HUDEP-2 (cell line): ENCODE data around the gene TTC34.
"Not testable (repeated sequence)": the region's sequence is repeated elsewhere in the genome, so short reads cannot be mapped to it uniquely, and the experiment has no call there.

ENCODE experiments used
- DNase-seq, 76 experiments: peaks; one replicate each; lab custom pipeline; 2025; ENCODE audit not compliant: unreplicated experiment in 76 of 76; lab: John Stamatoyannopoulos, UW

TTC34 gene

DNA sequence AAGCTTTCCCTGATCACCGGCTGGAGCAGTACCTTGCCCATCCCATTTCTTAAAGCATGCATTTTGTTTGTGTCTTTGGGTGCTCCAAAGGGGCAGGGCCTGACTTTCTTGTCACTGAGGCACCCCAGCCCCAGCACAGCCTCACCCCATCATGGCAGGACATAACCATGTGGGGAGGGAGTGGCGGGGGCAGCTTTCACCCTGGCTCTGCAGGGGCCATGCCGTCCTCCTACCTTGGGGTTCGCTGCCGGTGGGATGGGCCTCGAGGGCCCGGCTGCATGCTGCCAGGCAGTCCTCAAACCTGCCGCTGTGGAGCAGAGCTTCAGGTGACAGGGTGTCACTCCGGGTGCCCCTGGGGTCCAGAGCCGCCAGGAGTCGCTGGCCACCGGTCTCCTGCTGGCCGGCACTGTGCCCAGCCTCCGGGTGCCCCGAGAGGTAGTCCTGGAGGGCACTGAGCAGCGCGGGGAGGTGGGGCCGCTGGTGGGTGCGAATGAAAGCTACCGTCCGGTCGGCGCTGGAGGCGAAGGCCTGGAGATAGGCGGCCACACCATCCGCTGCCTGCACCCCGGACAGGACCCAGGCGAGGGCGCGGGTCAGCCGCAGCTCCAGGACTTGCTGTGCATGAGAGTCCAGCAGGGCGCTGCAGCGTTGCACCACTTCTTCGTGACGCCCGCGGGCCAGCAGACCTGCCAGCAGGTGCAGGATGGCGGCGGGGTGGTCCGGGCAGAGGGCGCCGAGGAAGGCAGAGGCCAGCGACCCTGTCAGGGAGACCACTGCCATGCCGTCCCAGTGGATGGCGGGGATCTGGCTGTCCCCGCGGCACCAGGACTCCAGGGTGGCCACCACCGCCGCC, 1.5 kb downstream of the TTC34 start:
- DNase-seq = no peak

GRCh38 chr1:2798958-2799357, 2.5 kb downstream of the TTC34 start:
- not testable (repeated sequence) for DNase-seq

GRCh38 chr1:2797741-2798016, 3.8 kb downstream of the TTC34 start:
- no peak for DNase-seq

GRCh38 chr1:2796890-2797740, 4.4 kb downstream of the TTC34 start:
- no peak for DNase-seq

DNA sequence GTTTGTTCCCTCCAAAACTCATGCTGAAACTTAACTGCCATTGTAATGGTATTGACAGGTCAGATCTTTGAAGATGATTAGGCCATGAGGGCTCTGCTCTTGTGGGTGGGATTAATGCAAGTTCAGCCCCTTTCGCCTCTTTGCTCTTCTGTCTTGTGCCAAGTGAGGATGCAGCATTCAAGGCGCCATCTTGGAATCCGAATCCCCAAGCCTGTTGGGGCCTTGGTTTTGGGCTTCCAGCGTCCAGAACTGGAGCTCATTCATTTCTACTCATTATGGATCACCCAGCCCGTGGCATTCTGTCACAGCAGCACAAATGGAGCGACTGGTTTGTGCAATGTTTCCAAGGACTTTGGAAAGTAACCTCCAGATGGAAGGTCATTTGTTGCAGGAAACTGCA, 5.6 kb downstream of the TTC34 start:
- no peak for DNase-seq

DNA sequence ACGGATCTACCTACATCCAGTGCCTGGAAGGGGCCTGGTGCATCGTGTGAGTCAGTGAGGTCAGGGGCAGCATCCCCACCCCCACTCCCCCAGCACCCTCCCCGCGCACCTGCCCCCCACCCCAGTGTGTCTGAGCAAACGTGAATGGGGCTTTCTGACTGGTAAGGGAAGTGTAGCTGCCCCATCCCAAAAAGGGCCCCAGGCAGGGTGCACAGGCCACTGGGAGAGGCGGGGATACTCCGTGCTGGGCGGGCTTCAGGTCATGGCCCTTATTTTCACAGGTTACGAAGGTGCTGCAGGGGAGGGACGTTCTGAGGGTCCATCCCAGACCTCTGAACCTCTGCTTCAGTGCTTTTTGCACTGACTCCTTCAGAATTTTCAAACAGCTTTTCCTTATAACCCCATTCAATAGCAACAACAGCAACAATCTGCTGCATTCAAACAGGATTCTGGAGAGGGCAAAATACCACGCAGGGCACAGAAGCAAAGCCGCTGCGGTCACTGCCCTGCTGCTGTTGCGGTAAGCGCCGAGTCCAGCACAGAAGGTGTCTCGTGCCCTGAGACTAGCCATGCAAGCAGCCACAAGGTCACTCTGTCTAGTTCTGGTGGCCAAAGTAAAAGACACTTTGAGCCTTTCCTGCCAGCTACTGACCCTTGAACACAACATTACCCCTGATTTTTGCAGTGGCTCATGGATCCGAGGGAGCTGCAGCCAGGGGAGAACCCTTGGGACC, 10.3 kb downstream of the TTC34 start:
- DNase-seq = no peak

GRCh38 chr1:2789986-2790581, 11.4 kb downstream of the TTC34 start:
- DNase-seq = no peak

GRCh38 chr1:2789164-2789985, 12.1 kb downstream of the TTC34 start:
- DNase-seq = no peak

DNA sequence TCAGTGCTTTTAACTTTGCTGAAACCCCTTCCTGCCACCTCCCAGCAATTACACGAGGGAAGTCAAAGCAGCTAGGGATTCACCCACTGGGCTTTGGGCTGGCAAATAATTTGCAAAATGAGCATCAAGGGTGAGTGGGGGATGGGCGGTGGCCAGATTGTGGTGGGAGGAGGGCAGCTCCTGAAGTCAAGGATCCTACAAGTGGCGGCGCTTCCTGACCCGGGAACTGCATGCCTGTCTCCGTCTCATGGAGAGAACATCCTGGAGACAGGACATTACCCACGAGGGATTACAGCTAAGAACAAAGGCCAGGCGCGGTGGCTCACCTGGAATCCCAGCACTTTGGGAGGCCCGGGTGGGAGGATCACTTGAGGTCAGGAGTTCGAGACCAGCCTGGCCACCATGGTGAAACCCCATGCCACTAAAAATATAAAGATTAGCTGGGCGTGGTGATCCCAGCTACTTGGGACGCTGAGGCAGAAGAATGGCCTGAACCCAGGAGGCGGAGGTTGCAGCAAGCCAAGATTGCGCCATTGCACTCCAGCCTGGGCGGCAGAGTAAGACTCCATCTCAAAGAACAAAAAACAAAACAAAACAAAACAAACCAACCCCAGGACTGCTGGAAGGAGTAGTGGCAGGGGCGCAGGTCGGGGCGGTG, 12.9 kb downstream of the TTC34 start:
- DNase-seq = no peak

- DNase-seq = no peak
Observed at GRCh38 chr1:2787163-2787911, 14.2 kb downstream of the TTC34 start.

DNA sequence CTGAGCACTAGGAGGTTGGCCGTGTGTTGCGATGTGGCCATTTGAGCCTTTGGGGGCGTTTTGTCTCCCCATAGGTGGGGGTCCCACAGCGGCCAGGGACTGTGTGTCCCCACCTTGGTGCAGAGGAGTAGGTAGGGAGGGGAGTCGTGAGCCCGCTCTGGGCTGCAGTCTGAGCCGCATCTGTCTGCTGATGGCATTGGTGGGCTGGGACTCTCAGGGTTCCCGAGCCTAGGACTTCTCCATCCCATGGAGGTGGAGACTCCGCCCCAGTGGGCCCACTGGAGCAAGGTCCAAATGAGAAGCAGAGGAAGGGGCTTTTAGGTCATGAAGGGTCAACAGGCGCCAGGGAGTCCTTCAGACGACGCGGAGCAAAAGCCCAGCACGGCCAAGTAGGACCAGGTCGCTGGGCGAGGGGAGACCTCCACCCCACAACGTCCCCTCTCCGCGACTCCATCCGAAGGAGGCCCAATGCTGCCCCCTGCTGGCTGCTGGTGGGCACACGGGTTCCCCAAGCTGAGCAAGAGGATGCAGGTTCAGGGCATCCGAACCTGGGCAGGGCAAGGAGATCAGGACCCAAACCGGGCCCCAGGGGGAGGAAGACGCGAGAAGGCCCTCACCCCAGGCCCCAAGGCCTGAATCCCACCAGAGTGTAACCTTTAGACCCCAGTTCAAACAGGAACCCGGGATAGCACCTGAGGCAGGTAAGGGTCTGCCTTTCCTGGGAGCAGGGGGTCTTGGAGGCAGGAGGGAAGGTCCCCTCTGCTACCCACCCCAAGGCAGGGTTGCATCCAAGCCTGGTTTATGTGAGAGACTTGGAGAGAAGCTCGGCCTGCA, 14.9 kb downstream of the TTC34 start:
- peak in 42 of 76 experiments; percentile 1 to 51 (median 19) for DNase-seq

DNA sequence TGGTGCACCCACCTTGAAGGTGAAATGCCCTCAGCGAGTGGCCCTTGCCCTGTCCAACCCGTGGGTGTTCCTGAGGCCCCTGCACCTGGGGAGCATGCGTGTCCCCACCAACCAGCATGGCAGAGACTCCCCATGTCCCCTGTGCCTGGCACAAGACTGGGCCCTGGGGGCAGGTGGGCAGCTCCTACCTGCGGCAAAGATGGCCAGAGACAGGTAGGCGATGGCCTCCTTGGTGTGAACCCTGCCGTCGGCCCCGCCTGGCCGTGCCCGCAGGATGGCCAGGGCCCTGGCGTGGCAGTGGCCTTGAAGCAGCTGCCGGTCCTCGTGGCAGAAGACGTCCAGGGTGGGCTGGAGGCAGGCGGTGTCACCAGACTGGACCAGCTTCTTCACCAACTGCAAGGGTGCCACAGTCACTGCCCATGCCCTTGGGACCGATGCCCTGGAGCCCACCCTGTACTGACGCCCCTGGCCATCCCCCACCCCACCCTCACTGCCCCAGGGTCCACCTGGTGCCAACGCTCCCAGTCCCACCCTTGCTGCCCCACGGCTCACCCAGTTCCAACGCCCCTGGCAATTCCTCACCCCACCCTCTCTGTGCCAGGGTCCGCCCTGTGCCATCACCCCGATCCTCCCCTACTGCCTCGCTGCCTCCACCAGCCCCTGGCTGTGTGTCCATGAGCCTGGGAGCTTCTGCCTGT, 15.7 kb downstream of the TTC34 start:
- no peak for DNase-seq

GRCh38 chr1:2784854-2785630, 16.5 kb downstream of the TTC34 start:
- no peak for DNase-seq

DNA sequence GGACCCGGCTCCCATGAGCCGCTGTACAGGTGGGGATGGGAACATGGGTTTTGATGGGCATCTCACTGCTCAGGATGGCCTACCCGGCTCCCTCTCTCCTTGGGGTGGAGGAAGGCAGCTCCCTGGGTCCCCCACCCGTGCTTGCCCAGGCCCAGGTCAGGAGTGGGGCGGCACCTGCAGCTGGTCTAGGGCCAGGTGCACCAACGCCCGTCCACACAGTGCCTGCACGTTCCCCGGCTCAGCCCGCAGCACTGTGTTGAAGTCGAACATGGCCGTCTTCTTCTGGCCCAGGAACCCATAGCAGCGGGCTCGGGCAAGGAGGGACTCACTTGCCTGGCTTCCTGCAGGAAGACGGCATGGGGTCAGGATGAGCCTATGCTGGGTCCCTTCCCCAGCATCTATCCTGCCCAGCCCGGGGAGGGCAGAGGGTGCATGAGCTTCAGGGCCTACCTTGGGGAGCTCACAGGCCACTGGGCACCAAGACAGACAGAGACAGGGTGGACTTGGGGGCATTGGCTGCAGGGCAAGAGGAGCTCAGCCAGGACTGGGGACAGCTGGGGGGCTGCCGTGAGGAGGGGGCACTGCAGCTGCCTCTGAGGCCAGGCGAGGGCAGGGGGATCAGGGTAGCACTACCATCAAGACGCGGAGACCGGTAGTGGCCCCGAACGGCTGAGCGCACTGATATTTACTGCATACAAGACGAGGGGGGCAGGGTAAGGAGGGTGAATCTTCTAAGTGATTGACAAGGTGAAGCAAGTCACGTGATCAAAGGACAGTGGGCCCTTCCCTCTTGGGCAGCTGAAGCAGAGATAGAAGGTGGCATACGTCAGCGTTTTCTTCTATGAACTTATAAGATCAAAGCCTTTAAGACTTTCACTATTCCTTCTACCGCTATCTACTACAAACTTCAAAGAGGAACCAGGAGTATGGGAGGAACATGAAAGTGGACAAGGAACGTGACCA, 17.8 kb downstream of the TTC34 start:
- no peak for DNase-seq

- DNase-seq = no peak
Observed at GRCh38 chr1:2783069-2783434, 18.4 kb downstream of the TTC34 start.

DNA sequence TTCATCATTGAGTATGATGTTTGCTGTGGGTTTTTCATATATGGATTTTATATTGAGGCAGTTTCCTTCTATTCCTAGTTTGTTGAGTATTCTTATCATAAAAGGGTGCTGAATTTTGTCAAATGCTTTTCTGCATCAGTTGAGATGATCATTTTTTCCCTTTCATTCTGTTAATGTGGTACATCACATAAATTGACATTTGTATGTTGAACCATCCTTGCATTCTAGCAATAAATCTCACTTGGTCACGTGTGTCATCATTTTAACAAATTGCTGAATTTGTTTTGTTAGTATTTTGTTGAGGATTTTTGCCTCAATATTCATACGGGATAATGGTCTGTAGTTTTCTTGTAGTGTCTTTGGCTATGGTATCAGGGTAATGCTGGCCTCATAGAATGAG, 19.9 kb downstream of the TTC34 start:
- DNase-seq = no peak
